ENCODE measurements around the gene PTPDC1.
A peak's percentile ranks its signal among the peaks of the same experiment; 100 is the strongest.

PTPDC1 gene

GRCh38 chr9:94142353-94142752 is 58.1 kb downstream of the PTPDC1 start:
- no peak for DNase-seq

DNA sequence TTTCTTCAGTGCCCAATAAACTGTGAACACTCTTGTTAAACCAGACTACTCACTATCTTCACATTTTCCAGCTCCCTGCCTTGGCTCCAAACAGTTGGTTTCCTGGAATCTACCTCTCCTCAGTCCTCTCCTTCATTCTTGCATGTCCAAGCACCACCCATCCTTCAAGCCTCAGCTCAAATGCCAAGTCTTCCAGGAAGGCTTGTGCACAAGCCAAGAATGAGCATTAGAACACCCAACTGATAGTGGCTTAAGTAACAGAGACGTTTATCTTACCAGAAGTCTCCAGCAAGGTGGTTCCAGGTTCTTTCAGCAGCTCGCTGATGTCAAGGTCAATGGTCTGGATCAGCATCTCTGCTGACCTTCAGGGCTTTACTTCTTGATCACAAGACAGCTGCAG is 60.1 kb downstream of the PTPDC1 start:
- DNase-seq, result no peak

DNA sequence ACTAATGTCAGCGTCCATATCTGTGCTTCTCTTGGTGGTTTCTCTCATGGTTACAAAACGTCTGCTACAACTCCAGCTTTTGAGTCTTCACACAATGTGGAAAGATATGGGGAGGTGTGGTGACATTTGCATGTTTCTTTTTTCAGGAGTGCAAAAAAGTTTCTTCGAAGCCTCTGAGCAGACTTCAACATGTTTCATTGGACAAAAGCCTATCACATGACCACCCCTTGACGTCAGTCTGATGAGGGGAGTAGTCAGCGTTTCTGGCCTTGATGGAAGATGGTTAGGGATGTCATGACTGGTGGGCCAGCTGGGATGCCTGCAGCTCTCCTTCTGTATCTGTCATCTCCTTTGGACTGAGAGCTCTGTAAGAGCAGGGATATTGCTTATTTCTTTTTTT is 61.4 kb downstream of the PTPDC1 start:
- no peak for DNase-seq

GRCh38 chr9:94147776-94148175 is 63.5 kb downstream of the PTPDC1 start:
- DNase-seq, result no peak

- no peak for DNase-seq
Measured at GRCh38 chr9:94148419-94148818, 64.2 kb downstream of the PTPDC1 start.

- DNase-seq, result no peak
Measured at GRCh38 chr9:94149696-94150095, 65.4 kb downstream of the PTPDC1 start.

DNA sequence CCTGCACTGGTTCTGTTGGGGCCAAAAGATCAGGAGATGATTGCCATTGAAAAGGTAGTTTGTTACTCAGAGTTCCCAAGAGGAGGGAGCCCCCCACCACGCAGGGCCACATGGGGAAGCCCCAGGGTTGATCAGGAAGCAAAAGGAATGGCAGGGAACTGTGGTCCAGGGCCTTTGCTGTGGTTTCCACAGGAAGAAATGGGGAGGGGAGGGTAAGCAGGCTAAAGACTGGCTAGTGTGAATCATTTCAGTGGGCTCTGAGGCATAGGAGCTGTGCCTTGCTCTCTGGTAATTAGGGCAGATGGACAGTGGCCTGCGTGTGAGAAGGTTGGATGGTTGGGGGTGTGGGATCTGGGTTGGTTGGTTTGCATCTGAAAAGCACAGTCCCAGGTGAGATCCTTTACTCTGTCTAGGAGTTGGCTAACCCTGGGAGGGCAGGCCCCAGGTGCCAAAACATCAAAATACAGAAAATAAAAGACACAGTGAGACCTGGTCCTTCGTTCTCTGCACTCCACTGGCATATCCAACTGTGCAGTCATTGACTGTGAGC is 66.1 kb downstream of the PTPDC1 start:
- no peak for DNase-seq

DNA sequence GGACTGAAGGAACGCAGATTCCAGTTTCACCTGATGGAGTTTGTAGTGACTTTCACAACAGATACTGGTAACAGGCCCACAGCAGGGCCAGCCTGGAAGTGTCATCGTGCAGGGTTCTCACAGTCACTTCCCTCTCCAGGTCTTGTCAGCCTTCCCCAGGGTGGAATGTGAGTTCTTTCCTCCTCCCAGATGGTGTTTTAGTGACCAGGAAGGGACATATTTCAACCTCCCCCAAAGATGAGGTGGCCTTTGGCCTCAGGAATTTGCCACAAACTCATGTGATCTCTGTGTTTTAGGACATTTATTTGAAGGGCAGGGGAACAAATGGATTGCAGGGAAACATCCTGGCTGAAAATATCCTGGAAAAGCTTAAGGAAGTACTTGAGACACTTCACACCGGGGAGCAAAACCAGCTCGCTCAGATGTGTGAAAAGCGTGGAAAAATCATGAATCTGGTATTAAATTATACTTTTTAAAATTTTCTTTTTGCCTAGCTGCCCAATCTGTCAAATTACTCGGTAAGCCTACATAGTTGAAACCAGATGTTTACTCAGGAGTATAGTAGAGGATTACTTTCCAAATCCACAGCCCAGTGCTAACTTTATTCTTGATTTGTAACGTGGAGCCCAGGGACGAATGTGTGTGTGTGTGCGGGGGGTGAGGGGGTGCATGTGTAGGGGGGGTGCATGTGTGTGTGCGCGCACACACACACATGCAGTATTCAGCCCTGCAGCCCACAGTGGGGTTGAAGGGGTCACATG is 66.8 kb downstream of the PTPDC1 start:
- no peak for DNase-seq

GRCh38 chr9:94153905-94154304 is 69.6 kb downstream of the PTPDC1 start:
- DNase-seq, result no peak

- no peak for DNase-seq
Measured at GRCh38 chr9:94156348-94157049, 72.2 kb downstream of the PTPDC1 start.

GRCh38 chr9:94157050-94157801 is 73.0 kb downstream of the PTPDC1 start:
- peak; percentile 15 for DNase-seq

All from NCI-H2171 (cell line).